Transverse colon (tissue), 4 donors: ENCODE data around the gene MOBP. TPM values are rescaled to one million over a fixed set of nuclear protein-coding genes. Genes with fewer than 3 reads are reported as not detected.

Experiments
- DNase-seq: peaks from one replicate; pipeline ENCODE4 v3.0.0-alpha.2; 2019
- H3K27ac ChIP-seq, 4 donors: fragments of 200-600 bp; sonication (generic); 2 replicates each; pipeline ENCODE4 v1.5.1; 2016 to 2018; ENCODE audit warnings: inconsistent platforms in 4 of 4
- H3K27me3 ChIP-seq: fragments of 200-600 bp; sonication (generic); 2 replicates; pipeline ENCODE4 v1.5.1; 2017; ENCODE audit warnings: inconsistent platforms
- H3K36me3 ChIP-seq, 4 donors: fragments of 200-600 bp; sonication (generic); 2 replicates each; pipeline ENCODE4 v1.5.1; 2017 to 2019; ENCODE audit warnings: inconsistent platforms in 4 of 4
- H3K4me1 ChIP-seq, 4 donors: fragments of 200-600 bp; sonication (generic); 2 replicates each; pipeline ENCODE4 v1.5.1; 2017 to 2020; ENCODE audit warnings: inconsistent platforms in 4 of 4
- H3K4me3 ChIP-seq, 4 donors: fragments of 200-600 bp; sonication (generic); 1 replicate in 1 of 4; 2 replicates in 3 of 4; pipeline versions ENCODE4 v1.5.1 to v1.6.1; 2017 to 2019; ENCODE audit warnings: inconsistent platforms in 4 of 4
- H3K9me3 ChIP-seq, 2 donors: fragments of 200-600 bp; sonication (generic); 2 replicates each; pipeline ENCODE4 v1.5.1; 2017 to 2019; ENCODE audit warnings: inconsistent platforms in 2 of 2
- CTCF ChIP-seq, 5 experiments: fragments of 200-600 bp in 3 of 5; fragments of 450-650 bp in 2 of 5; sonication (generic) in 3 of 5; IDR thresholded peaks; 1 replicate in 2 of 5; 2 replicates in 3 of 5; pipeline ENCODE4 v1.5.1; 2016 to 2017; ENCODE audit warnings: antibody characterized with exemption in 5 of 5, inconsistent platforms in 3 of 5, mild to moderate bottlenecking in 2 of 5, moderate library complexity in 1 of 5
- EP300 ChIP-seq: sonication (generic); formaldehyde crosslinking; IDR thresholded peaks from one replicate; pipeline ENCODE4 v1.6.1; 2017; ENCODE audit warnings: antibody characterized with exemption, low read depth
- POLR2A ChIP-seq: fragments of 450-650 bp; IDR thresholded peaks from one replicate; pipeline ENCODE4 v1.6.1; 2016; ENCODE audit warnings: antibody characterized with exemption, mild to moderate bottlenecking, moderate library complexity
- POLR2AphosphoS5 ChIP-seq, 3 donors: sonication (generic); formaldehyde crosslinking; IDR thresholded peaks; one replicate each; pipeline ENCODE4 v1.6.1; 2016; ENCODE audit warnings: antibody characterized with exemption in 3 of 3
- WGBS, 2 donors: methylation state at CpG; one replicate each; pipeline ENCODE4 v1.1.5; 2018; ENCODE audit warnings: low coverage in 1 of 2; 5-methylcytosine and 5-hydroxymethylcytosine counted together
- in situ Hi-C, 4 donors: fragments of 200-750 bp; cut with MboI; loops; one replicate each; pipeline versions ENCODE4 v1.15.0 to v1.15.1; 2017; ENCODE audit warnings: low sequenced_read_pairs in 3 of 4, low pct_ligation_motif_present in 1 of 4, low pct_unique_long_range_greater_than_20kb in 1 of 4
- intact Hi-C: fragments of 100-400 bp; cut with DNase I; formaldehyde crosslinking; loops from one replicate; pipeline ENCODE4 v1.15.1; 2023; ENCODE audit warnings: low total_unique reads
- total RNA-seq, 4 donors: library from RNA; depleted of rRNA; stranded (reverse); fragments of >200 nt; gene quantifications; one replicate each; pipeline ENCODE4 v1.1.0, GENCODE V29; 2016

Gene MOBP
- total RNA-seq, 4 donors from 2014 or later, result 0.27 to 5.2 (median 1.3) TPM; not detected in 1

GRCh38 chr3:39466988-39467387, 492 bp upstream of the MOBP start:
- no peaks in the 10 kb centered on the region for H3K9me3 ChIP-seq
- H3K36me3 ChIP-seq, result no peaks in the 10 kb centered on the region
- H3K4me1 ChIP-seq, result no peaks in the 10 kb centered on the region
- no peaks in the 10 kb centered on the region for H3K27me3 ChIP-seq
- in situ Hi-C loops, result no loop called here
- intact Hi-C loops, result no loop called here
- no peak for DNase-seq
- TF ChIP-seq EP300 (no peak), CTCF (IDR thresholded peaks at IDR 0.05) (no peak), POLR2AphosphoS5 (IDR thresholded peaks at IDR 0.05) (no peak), POLR2A (no peak)
- 75 to 82% methylated on average over 2 to 3 of the region's 3 CpGs for WGBS, 2 donors
- H3K4me3 ChIP-seq, result no peak overlapping the region
- no peak overlapping the region for H3K27ac ChIP-seq

- no peak overlapping the region for H3K27ac ChIP-seq
- no peak overlapping the region for H3K4me3 ChIP-seq
- 74 to 81% methylated on average over 4 of the region's 4 CpGs for WGBS, 2 donors
- no peak for DNase-seq
- no peaks in the 10 kb centered on the region for H3K27me3 ChIP-seq
- H3K9me3 ChIP-seq, result no peaks in the 10 kb centered on the region
- H3K4me1 ChIP-seq, result no peaks in the 10 kb centered on the region
- TF ChIP-seq CTCF (IDR thresholded peaks at IDR 0.05) (no peak), POLR2AphosphoS5 (IDR thresholded peaks at IDR 0.05) (no peak), POLR2A (no peak), EP300 (no peak)
- intact Hi-C loops (no loop called here), in situ Hi-C loops (no loop called here)
- no peaks in the 10 kb centered on the region for H3K36me3 ChIP-seq
These were observed 592 bp downstream of the MOBP start for GRCh38 chr3:39468108-39468436.

- Histone ChIP-seq H3K27me3 (no peaks in the 10 kb centered on the region), H3K9me3 (no peaks in the 10 kb centered on the region), H3K4me1 (no peaks in the 10 kb centered on the region), H3K36me3 (no peaks in the 10 kb centered on the region), H3K4me3 (no peak overlapping the region), H3K27ac (no peak overlapping the region)
- intact Hi-C loops (no loop called here), in situ Hi-C loops (no loop called here)
- 88 to 100% methylated on average over 1 of the region's 1 CpG for WGBS, 2 donors
- no peak for DNase-seq
- no peak for TF ChIP-seq EP300
- TF ChIP-seq CTCF (IDR thresholded peaks at IDR 0.05), result no peak
- no peak for TF ChIP-seq POLR2A
- no peak for TF ChIP-seq POLR2AphosphoS5 (IDR thresholded peaks at IDR 0.05)
These were observed 1.8 kb downstream of the MOBP start for GRCh38 chr3:39469258-39469657.

- no peak for TF ChIP-seq EP300
- no peak for TF ChIP-seq POLR2A
- in situ Hi-C loops, result no loop called here
- no peaks in the 10 kb centered on the region for H3K36me3 ChIP-seq
- 75 to 100% methylated on average over 1 to 6 of the region's 6 CpGs for WGBS, 2 donors
- DNase-seq, result no peak
- no peaks in the 10 kb centered on the region for H3K4me1 ChIP-seq
- H3K4me3 ChIP-seq, result no peak overlapping the region
- H3K9me3 ChIP-seq, result no peaks in the 10 kb centered on the region
- H3K27ac ChIP-seq, result no peak overlapping the region
- no peaks in the 10 kb centered on the region for H3K27me3 ChIP-seq
- intact Hi-C loops, result no loop called here
These were observed 2.5 kb downstream of the MOBP start for GRCh38 chr3:39469945-39470344.

- Histone ChIP-seq H3K27ac (no peak overlapping the region), H3K4me3 (no peak overlapping the region), H3K9me3 (no peaks in the 10 kb centered on the region), H3K4me1 (no peaks in the 10 kb centered on the region), H3K36me3 (no peaks in the 10 kb centered on the region), H3K27me3 (no peaks in the 10 kb centered on the region)
- 93% methylated on average over 5 of the region's 5 CpGs; no CpG with 5 or more reads in 1 of the 2 donors for WGBS, 2 donors
- intact Hi-C loops, result no loop called here
- no peak for TF ChIP-seq POLR2A
- no peak for TF ChIP-seq CTCF (IDR thresholded peaks at IDR 0.05)
- no peak for TF ChIP-seq EP300
- TF ChIP-seq POLR2AphosphoS5 (IDR thresholded peaks at IDR 0.05), result no peak
- in situ Hi-C loops, result no loop called here
- DNase-seq, result no peak
These were observed 4.2 kb downstream of the MOBP start for GRCh38 chr3:39471652-39472051.
